OCI-LY3 (cell line): Measurements from ENCODE around the gene CHD5.

Source experiments
- H2AFZ ChIP-seq: fragments of 200-600, 300-600 bp; shearing (Covaris generic); 2 replicates; pipeline ENCODE4 v1.6.0; 2014; ENCODE audit warnings: antibody characterized with exemption, low read depth, low read length
- H3K27ac ChIP-seq: fragments of 200-600, 300-600 bp; sonication (generic); 2 replicates; pipeline ENCODE4 v1.5.1; 2014; ENCODE audit warnings: mild to moderate bottlenecking, low read length, moderate library complexity, mixed read lengths
- H3K27me3 ChIP-seq: fragments of 200-600, 300-600 bp; sonication (generic); 2 replicates; pipeline ENCODE4 v1.6.1; 2014; ENCODE audit warnings: low read depth, low read length, mixed read lengths
- H3K36me3 ChIP-seq: fragments of 200-600, 300-600 bp; sonication (generic); replicated peaks from 2 replicates; pipeline ENCODE3; 2014; ENCODE audit warnings: low read depth, low read length, mixed read lengths
- H3K4me1 ChIP-seq: fragments of 300-600, 200-600 bp; sonication (generic); 2 replicates; pipeline ENCODE4 v1.6.1; 2014; ENCODE audit warnings: low read length, mixed read lengths
- H3K4me2 ChIP-seq: fragments of 200-600, 300-600 bp; sonication (generic); 2 replicates; pipeline ENCODE4 v1.6.1; 2014; ENCODE audit warnings: low read length, mixed read lengths
- H3K4me3 ChIP-seq: fragments of 300-600, 200-600 bp; sonication (generic); 2 replicates; pipeline ENCODE4 v1.5.1; 2014; ENCODE audit warnings: antibody characterized with exemption, mild to moderate bottlenecking, low read length, moderate library complexity
- H3K79me2 ChIP-seq: fragments of 300-600, 200-600 bp; shearing (Covaris generic); 2 replicates; pipeline ENCODE4 v1.6.1; 2014; ENCODE audit warnings: mild to moderate bottlenecking, low read length, mixed read lengths
- H3K9ac ChIP-seq: fragments of 300-600, 200-600 bp; shearing (Covaris generic); 2 replicates; pipeline ENCODE4 v1.6.0; 2014; ENCODE audit warnings: mild to moderate bottlenecking, low read length, moderate library complexity
- H3K9me3 ChIP-seq: fragments of 200-600, 300-600 bp; shearing (Covaris generic); 2 replicates; pipeline ENCODE4 v1.6.1; 2014; ENCODE audit warnings: low read length, mixed read lengths; ENCODE audit not compliant: insufficient read depth
- H4K20me1 ChIP-seq: fragments of 200-600, 300-600 bp; sonication (generic); 2 replicates; pipeline ENCODE4 v1.6.1; 2016; ENCODE audit warnings: low read length, mixed read lengths; ENCODE audit not compliant: insufficient read depth
- CTCF ChIP-seq: fragments of 200-600, 300-600 bp; sonication (generic); IDR thresholded peaks from 2 replicates; pipeline ENCODE4 v1.5.1; 2014; ENCODE audit warnings: antibody characterized with exemption, low read length, low read depth
- EZH2phosphoT487 ChIP-seq: fragments of 200-600 bp; shearing (Covaris generic); IDR thresholded peaks from 2 replicates; pipeline ENCODE4 v1.6.1; 2018; ENCODE audit warnings: antibody characterized with exemption, mixed run types, low read depth

CHD5 gene

GRCh38 chr1:6070450-6070974 lies 109.6 kb downstream of the CHD5 start:
- Histone ChIP-seq H3K4me1 (no peaks in the 10 kb centered on the region), H3K27ac (no peak overlapping the region), H2AFZ (no peak overlapping the region), H4K20me1 (peaks cover 24% of the 10 kb centered on the region; the same call in 1 of the 2 replicates), H3K9ac (no peak overlapping the region), H3K4me2 (no peak overlapping the region), H3K9me3 (no peaks in the 10 kb centered on the region), H3K79me2 (no peaks in the 10 kb centered on the region), H3K4me3 (no peak overlapping the region), H3K27me3 (no peaks in the 10 kb centered on the region), H3K36me3 (peaks cover 9% of the 10 kb centered on the region)
- no peak for TF ChIP-seq EZH2phosphoT487
- TF ChIP-seq CTCF = no peak

- no peak for TF ChIP-seq EZH2phosphoT487
- TF ChIP-seq CTCF = no peak
- H3K4me3 ChIP-seq = no peak overlapping the region
- peaks cover 24% of the 10 kb centered on the region; the same call in 1 of the 2 replicates for H4K20me1 ChIP-seq
- no peaks in the 10 kb centered on the region for H3K4me1 ChIP-seq
- no peak overlapping the region for H2AFZ ChIP-seq
- H3K36me3 ChIP-seq = peaks cover 4% of the 10 kb centered on the region
- H3K27me3 ChIP-seq = no peaks in the 10 kb centered on the region
- no peak overlapping the region for H3K4me2 ChIP-seq
- H3K79me2 ChIP-seq = no peaks in the 10 kb centered on the region
- H3K9me3 ChIP-seq = no peaks in the 10 kb centered on the region
- no peak overlapping the region for H3K9ac ChIP-seq
- no peak overlapping the region for H3K27ac ChIP-seq
These were observed 110.5 kb downstream of the CHD5 start for GRCh38 chr1:6069573-6069972.

GRCh38 chr1:6068932-6069331 lies 111.2 kb downstream of the CHD5 start:
- no peaks in the 10 kb centered on the region for H3K9me3 ChIP-seq
- no peak overlapping the region for H3K4me3 ChIP-seq
- peaks cover 25% of the 10 kb centered on the region; the same call in 1 of the 2 replicates for H4K20me1 ChIP-seq
- H3K4me1 ChIP-seq = no peaks in the 10 kb centered on the region
- H3K4me2 ChIP-seq = no peak overlapping the region
- no peak overlapping the region for H2AFZ ChIP-seq
- no peak overlapping the region for H3K9ac ChIP-seq
- TF ChIP-seq CTCF (no peak), EZH2phosphoT487 (no peak)
- no peaks in the 10 kb centered on the region for H3K79me2 ChIP-seq
- no peak overlapping the region for H3K27ac ChIP-seq
- peaks cover 3% of the 10 kb centered on the region for H3K36me3 ChIP-seq
- no peaks in the 10 kb centered on the region for H3K27me3 ChIP-seq

DNA sequence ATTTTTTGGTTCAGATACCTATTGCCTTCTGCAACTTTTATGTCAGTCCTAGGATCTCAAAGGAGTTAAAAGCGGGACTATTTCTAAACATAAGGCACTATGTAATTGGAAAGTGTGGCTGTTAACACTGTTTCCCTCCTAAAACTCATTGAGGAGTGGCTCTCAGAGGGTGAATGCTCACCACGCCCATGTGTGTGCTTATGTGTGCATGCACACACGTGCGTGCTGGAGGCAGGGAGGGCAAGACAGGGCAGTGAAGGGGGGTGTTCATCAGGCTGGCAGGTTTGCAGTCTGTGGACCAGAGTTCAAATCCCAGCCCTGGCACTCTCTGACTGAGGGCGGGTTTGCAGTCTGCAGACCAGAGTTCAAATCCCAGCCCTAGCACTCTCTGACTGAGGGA lies 112.0 kb downstream of the CHD5 start:
- H3K9me3 ChIP-seq = no peaks in the 10 kb centered on the region
- no peak overlapping the region for H3K9ac ChIP-seq
- H3K4me3 ChIP-seq = no peak overlapping the region
- no peak overlapping the region for H2AFZ ChIP-seq
- no peak overlapping the region for H3K4me2 ChIP-seq
- H3K4me1 ChIP-seq = no peaks in the 10 kb centered on the region
- TF ChIP-seq EZH2phosphoT487 (no peak), CTCF (no peak)
- no peaks in the 10 kb centered on the region for H3K36me3 ChIP-seq
- no peaks in the 10 kb centered on the region for H3K79me2 ChIP-seq
- no peak overlapping the region for H3K27ac ChIP-seq
- H4K20me1 ChIP-seq = peaks cover 27% of the 10 kb centered on the region; the same call in 1 of the 2 replicates
- no peaks in the 10 kb centered on the region for H3K27me3 ChIP-seq
